ENCODE measurements around the gene PTGDR2. TPM values are rescaled to one million over a fixed set of nuclear protein-coding genes. Genes with fewer than 3 reads are reported as not detected.

PTGDR2 gene
- total and polyA plus RNA-seq, 4 donors, result 0.13 to 0.23 (median 0.17) TPM

DNA sequence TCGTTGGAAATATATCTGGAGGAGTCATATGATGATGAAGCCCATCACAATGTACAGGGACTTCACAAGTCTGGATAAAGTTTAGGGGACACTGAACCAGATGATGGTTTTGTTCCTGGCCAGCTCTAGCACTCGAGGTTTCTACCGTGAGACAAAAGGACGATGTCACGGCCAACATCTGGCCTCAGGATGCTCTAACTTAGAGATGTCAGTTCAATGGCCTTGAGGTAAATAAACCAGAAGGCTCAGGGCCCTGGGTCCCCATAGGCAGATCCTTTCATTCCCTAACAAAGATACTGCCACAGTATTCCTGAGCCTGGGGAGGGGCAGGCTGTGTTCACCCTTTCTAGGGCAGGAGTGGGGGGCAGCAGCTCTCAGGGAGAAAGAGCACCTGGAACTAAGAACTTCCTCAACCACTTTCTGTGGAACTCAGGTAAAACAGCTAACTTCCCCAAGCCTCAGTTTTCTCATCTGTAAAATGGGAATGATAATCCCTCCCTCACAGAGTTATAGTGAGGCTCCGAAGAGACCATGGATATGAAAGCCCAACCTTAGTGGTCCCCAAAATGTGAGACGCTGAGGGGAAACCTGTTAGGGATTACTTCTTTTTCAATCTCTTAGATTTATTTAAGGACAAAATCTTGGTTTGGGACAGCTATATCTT lies 52.3 kb downstream of the PTGDR2 start:
- TF ChIP-seq, protein P1, sequence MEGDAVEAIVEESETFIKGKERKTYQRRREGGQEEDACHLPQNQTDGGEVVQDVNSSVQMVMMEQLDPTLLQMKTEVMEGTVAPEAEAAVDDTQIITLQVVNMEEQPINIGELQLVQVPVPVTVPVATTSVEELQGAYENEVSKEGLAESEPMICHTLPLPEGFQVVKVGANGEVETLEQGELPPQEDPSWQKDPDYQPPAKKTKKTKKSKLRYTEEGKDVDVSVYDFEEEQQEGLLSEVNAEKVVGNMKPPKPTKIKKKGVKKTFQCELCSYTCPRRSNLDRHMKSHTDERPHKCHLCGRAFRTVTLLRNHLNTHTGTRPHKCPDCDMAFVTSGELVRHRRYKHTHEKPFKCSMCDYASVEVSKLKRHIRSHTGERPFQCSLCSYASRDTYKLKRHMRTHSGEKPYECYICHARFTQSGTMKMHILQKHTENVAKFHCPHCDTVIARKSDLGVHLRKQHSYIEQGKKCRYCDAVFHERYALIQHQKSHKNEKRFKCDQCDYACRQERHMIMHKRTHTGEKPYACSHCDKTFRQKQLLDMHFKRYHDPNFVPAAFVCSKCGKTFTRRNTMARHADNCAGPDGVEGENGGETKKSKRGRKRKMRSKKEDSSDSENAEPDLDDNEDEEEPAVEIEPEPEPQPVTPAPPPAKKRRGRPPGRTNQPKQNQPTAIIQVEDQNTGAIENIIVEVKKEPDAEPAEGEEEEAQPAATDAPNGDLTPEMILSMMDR (IDR thresholded peaks at IDR 0.05; ENCODE audit: control extremely low read depth, extremely low read depth), result no peak
- Histone ChIP-seq H3K4me3 (no peak overlapping the region), H3K4me1 (ENCODE audit: control insufficient read depth in 5 of 5, insufficient read depth in 5 of 5, low read length in 5 of 5) (no peaks in the 10 kb centered on the region), H3K27ac (ENCODE audit: low read depth in 1 of 2, low read length in 1 of 2) (no peak overlapping the region), H3K27me3 (ENCODE audit: control insufficient read depth in 3 of 3, insufficient read depth in 3 of 3, low read length in 2 of 3) (peaks cover 0 to 10% (median 0%) of the 10 kb centered on the region in 3 donors), H3K36me3 (ENCODE audit: control insufficient read depth in 4 of 4, insufficient read depth in 4 of 4, low read length in 4 of 4) (no peaks in the 10 kb centered on the region), H3K9ac (ENCODE audit: insufficient read depth in 1 of 2, low read length in 2 of 2) (no peak overlapping the region), H3K9me3 (ENCODE audit: control insufficient read depth in 4 of 4, insufficient read depth in 3 of 4, low read length in 3 of 4) (no peaks in the 10 kb centered on the region)
- 81 to 88% methylated on average over 7 of the region's 7 CpGs for WGBS, 2 donors
- no peak for ATAC-seq (ENCODE audit: insufficient read depth, low FRiP score)
- DNase-seq, result no peak

DNA sequence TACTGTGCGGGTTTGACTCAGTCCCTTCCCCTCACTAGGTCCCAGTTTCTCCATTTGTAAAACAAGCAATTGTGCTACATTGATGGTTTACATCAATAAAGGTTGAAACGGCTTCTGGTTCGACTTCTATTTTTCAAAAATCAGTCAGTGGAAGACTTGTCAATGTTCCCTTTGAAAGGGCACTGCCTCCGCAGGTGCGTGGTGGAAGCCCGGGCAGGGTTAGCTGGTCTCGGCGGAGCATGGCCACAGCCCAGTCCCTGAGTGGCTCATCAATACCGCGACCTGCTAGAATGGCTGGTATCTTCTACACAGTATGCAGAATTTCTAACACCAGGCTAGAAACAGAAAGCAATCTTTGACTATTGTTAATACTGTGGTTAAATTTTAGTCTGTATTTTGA lies 54.6 kb downstream of the PTGDR2 start:
- DNase-seq (no peak), ATAC-seq (ENCODE audit: insufficient read depth, low FRiP score) (no peak)
- WGBS, 2 donors, result 91 to 93% methylated on average over 10 of the region's 10 CpGs
- TF ChIP-seq, protein P1 (IDR thresholded peaks at IDR 0.05; ENCODE audit: control extremely low read depth, extremely low read depth), result no peak
- Histone ChIP-seq H3K27ac (ENCODE audit: low read depth in 1 of 2, low read length in 1 of 2) (no peak overlapping the region), H3K9ac (ENCODE audit: insufficient read depth in 1 of 2, low read length in 2 of 2) (no peak overlapping the region), H3K4me1 (ENCODE audit: control insufficient read depth in 5 of 5, insufficient read depth in 5 of 5, low read length in 5 of 5) (no peaks in the 10 kb centered on the region), H3K27me3 (ENCODE audit: control insufficient read depth in 3 of 3, insufficient read depth in 3 of 3, low read length in 2 of 3) (peaks cover 0 to 10% (median 0%) of the 10 kb centered on the region in 3 donors), H3K4me3 (no peak overlapping the region), H3K36me3 (ENCODE audit: control insufficient read depth in 4 of 4, insufficient read depth in 4 of 4, low read length in 4 of 4) (no peaks in the 10 kb centered on the region), H3K9me3 (ENCODE audit: control insufficient read depth in 4 of 4, insufficient read depth in 3 of 4, low read length in 3 of 4) (peaks cover 0 to 3% (median 0%) of the 10 kb centered on the region in 4 donors)

Other genes with a start within 250 kb of the PTGDR2 start
- gene MS4A8, start 156.3 kb downstream of the PTGDR2 start, total RNA-seq, result 10 to 100 TPM; 34.1 to 45.9 TPM
- gene MS4A8, start 156.3 kb downstream of the PTGDR2 start, polyA plus RNA-seq, result 10 to 100 TPM; 11.4 to 26.5 TPM
- not detected for gene MS4A18, start 131.2 kb downstream of the PTGDR2 start, total RNA-seq
- gene MS4A18, start 131.2 kb downstream of the PTGDR2 start, polyA plus RNA-seq, result under 1 TPM in 1 of 2 donors, not detected in 1; 0.03 TPM
- gene MS4A15, start 99.1 kb downstream of the PTGDR2 start, total RNA-seq, result 10 to 100 TPM in 1 of 2 donors, not detected in 1; 26.8 TPM
- 10 to 100 TPM in 1 of 2 donors, 1 to 10 TPM in 1; 9.8 to 38.9 TPM for gene MS4A15, start 99.1 kb downstream of the PTGDR2 start, polyA plus RNA-seq
- not detected for gene MS4A10, start 70.6 kb downstream of the PTGDR2 start, total RNA-seq
- not detected for gene MS4A10, start 70.6 kb downstream of the PTGDR2 start, polyA plus RNA-seq
- gene CCDC86, start 13.8 kb downstream of the PTGDR2 start, total RNA-seq, result 10 to 100 TPM in 1 of 2 donors, 1 to 10 TPM in 1; 8.7 to 19.8 TPM
- gene CCDC86, start 13.8 kb downstream of the PTGDR2 start, polyA plus RNA-seq, result 10 to 100 TPM; 10.1 to 25.0 TPM
- gene ZP1, start 11.6 kb upstream of the PTGDR2 start, total RNA-seq, result not detected
- gene ZP1, start 11.6 kb upstream of the PTGDR2 start, polyA plus RNA-seq, result under 1 TPM in 1 of 2 donors, not detected in 1; 0.04 TPM
- gene PRPF19, start 50.6 kb upstream of the PTGDR2 start, total RNA-seq, result 10 to 100 TPM; 49.0 to 70.6 TPM
- 10 to 100 TPM; 59.8 to 79.0 TPM for gene PRPF19, start 50.6 kb upstream of the PTGDR2 start, polyA plus RNA-seq
- 100 to 1,000 TPM in 1 of 2 donors, 10 to 100 TPM in 1; 94.3 to 128 TPM for gene TMEM109, start 58.2 kb upstream of the PTGDR2 start, total RNA-seq
- 100 to 1,000 TPM in 1 of 2 donors, 10 to 100 TPM in 1; 69.2 to 104 TPM for gene TMEM109, start 58.2 kb upstream of the PTGDR2 start, polyA plus RNA-seq
- gene TMEM132A, start 68.5 kb upstream of the PTGDR2 start, total RNA-seq, result 10 to 100 TPM; 18.6 to 20.5 TPM
- gene TMEM132A, start 68.5 kb upstream of the PTGDR2 start, polyA plus RNA-seq, result 10 to 100 TPM in 1 of 2 donors, 1 to 10 TPM in 1; 6.7 to 16.5 TPM
- 100 to 1,000 TPM in 1 of 2 donors, 10 to 100 TPM in 1; 29.9 to 106 TPM for gene SLC15A3, start 96.2 kb upstream of the PTGDR2 start, total RNA-seq
- 100 to 1,000 TPM in 1 of 2 donors, 10 to 100 TPM in 1; 91.6 to 166 TPM for gene SLC15A3, start 96.2 kb upstream of the PTGDR2 start, polyA plus RNA-seq
- 1 to 10 TPM; 1.2 to 3.1 TPM for gene CD6, start 115.7 kb upstream of the PTGDR2 start, total RNA-seq
- gene CD6, start 115.7 kb upstream of the PTGDR2 start, polyA plus RNA-seq, result 1 to 10 TPM; 1.6 to 1.9 TPM
- 1 to 10 TPM in 1 of 2 donors, under 1 TPM in 1; 0.98 to 1.3 TPM for gene CD5, start 246.5 kb upstream of the PTGDR2 start, total RNA-seq
- gene CD5, start 246.5 kb upstream of the PTGDR2 start, polyA plus RNA-seq, result 1 to 10 TPM in 1 of 2 donors, under 1 TPM in 1; 0.45 to 1.3 TPM